WTC11 (cell line): Measurements from ENCODE around the gene TMEFF1. TPM values are rescaled to one million over a fixed set of nuclear protein-coding genes. Genes with fewer than 3 reads are reported as not detected.
A peak's percentile ranks its signal among the peaks of the same experiment; 100 is the strongest.

Source experiments
- ATAC-seq: fragments of 200-7000 bp; cut with Tn5 transposase; 2 replicates; pipeline ENCODE4 v1.10.0; 2021; ENCODE audit warnings: mild to moderate bottlenecking, moderate library complexity
- CTCF ChIA-PET: fragments of 300-600 bp; sonication (Branson Sonifier 250); formaldehyde crosslinking; loops from one replicate; lab custom pipeline; 2021; ENCODE audit warnings: antibody characterized with exemption; lab: Charles Lee
- POLR2A ChIA-PET: fragments of 350-600 bp; sonication (Branson Sonifier 250); formaldehyde crosslinking; loops from one replicate; lab custom pipeline; 2021; ENCODE audit warnings: antibody characterized with exemption; lab: Charles Lee
- DNase-seq: peaks from one replicate; pipeline ENCODE4 v3.0.0; 2021; ENCODE audit warnings: low spot score
- H3K27ac Mint-ChIP-seq: 2 replicates; pipeline ENCODE4 v1.8.0; 2021; ENCODE audit warnings: mixed read lengths
- H3K27me3 Mint-ChIP-seq: 2 replicates; pipeline ENCODE4 v1.8.0; 2021; ENCODE audit warnings: low read depth, mild to moderate bottlenecking, moderate library complexity, mixed read lengths
- H3K36me3 Mint-ChIP-seq: 2 replicates; pipeline ENCODE4 v1.8.0; 2021; ENCODE audit warnings: mixed read lengths
- H3K4me1 Mint-ChIP-seq: 2 replicates; pipeline ENCODE4 v1.8.0; 2022; ENCODE audit warnings: mixed read lengths
- H3K4me3 Mint-ChIP-seq: 2 replicates; pipeline ENCODE4 v1.8.0; 2021; ENCODE audit warnings: mild to moderate bottlenecking, moderate library complexity, mixed read lengths
- H3K9me3 Mint-ChIP-seq: 2 replicates; pipeline ENCODE4 v1.8.0; 2021; ENCODE audit warnings: mixed read lengths
- CBFB ChIP-seq: sonication (generic); formaldehyde crosslinking; IDR thresholded peaks from 2 replicates; pipeline ENCODE4 v1.8.1; 2022; ENCODE audit warnings: mild to moderate bottlenecking, low read depth, missing genetic modification reagents
- E2F1 ChIP-seq: sonication (generic); formaldehyde crosslinking; IDR thresholded peaks from 2 replicates; pipeline ENCODE4 v1.8.0; 2022; ENCODE audit warnings: mild to moderate bottlenecking, missing genetic modification reagents
- E2F4 ChIP-seq: sonication (generic); formaldehyde crosslinking; IDR thresholded peaks from 2 replicates; pipeline ENCODE4 v1.8.1; 2022; ENCODE audit warnings: low read depth, mild to moderate bottlenecking, moderate library complexity, missing genetic modification reagents, borderline replicate concordance
- ELF4 ChIP-seq: sonication (generic); formaldehyde crosslinking; IDR thresholded peaks from 2 replicates; pipeline ENCODE4 v1.8.1; 2022; ENCODE audit warnings: low read depth, mild to moderate bottlenecking, moderate library complexity, missing genetic modification reagents
- FOXJ3 ChIP-seq: sonication (generic); formaldehyde crosslinking; IDR thresholded peaks from 2 replicates; pipeline ENCODE4 v1.9.0; 2021; ENCODE audit warnings: missing genetic modification reagents, mild to moderate bottlenecking, borderline replicate concordance
- FOXP1 ChIP-seq: sonication (generic); formaldehyde crosslinking; IDR thresholded peaks from 2 replicates; pipeline ENCODE4 v1.8.0; 2022; ENCODE audit warnings: missing genetic modification reagents, mild to moderate bottlenecking, moderate library complexity, borderline replicate concordance
- GABPB1 ChIP-seq: sonication (generic); formaldehyde crosslinking; IDR thresholded peaks from 2 replicates; pipeline ENCODE4 v1.8.1; 2023; ENCODE audit warnings: mild to moderate bottlenecking, missing genetic modification reagents
- IRF2 ChIP-seq: sonication (generic); formaldehyde crosslinking; IDR thresholded peaks from 2 replicates; pipeline ENCODE4 v1.8.0; 2022; ENCODE audit warnings: low read depth, missing genetic modification reagents, borderline replicate concordance
- JUN ChIP-seq: sonication (generic); formaldehyde crosslinking; IDR thresholded peaks from 2 replicates; pipeline ENCODE4 v1.8.0; 2023; ENCODE audit warnings: mild to moderate bottlenecking, missing genetic modification reagents
- MYBL2 ChIP-seq: sonication (generic); formaldehyde crosslinking; IDR thresholded peaks from 2 replicates; pipeline ENCODE4 v1.8.1; 2023; ENCODE audit warnings: mild to moderate bottlenecking, moderate library complexity, missing genetic modification reagents
- NFE2L1 ChIP-seq: sonication (generic); formaldehyde crosslinking; IDR thresholded peaks from 2 replicates; pipeline ENCODE4 v1.8.1; 2023; ENCODE audit warnings: missing genetic modification reagents
- NR1H2 ChIP-seq: sonication (generic); formaldehyde crosslinking; IDR thresholded peaks from 2 replicates; pipeline ENCODE4 v1.9.0; 2021; ENCODE audit warnings: mild to moderate bottlenecking, moderate library complexity, missing genetic modification reagents
- OVOL2 ChIP-seq: fragments of 250-450 bp; sonication (Bioruptor Pico); IDR thresholded peaks from 2 replicates; pipeline ENCODE4 v1.9.0; 2021; ENCODE audit warnings: mild to moderate bottlenecking, borderline replicate concordance
- PRDM15 ChIP-seq: sonication (generic); formaldehyde crosslinking; IDR thresholded peaks from 2 replicates; pipeline ENCODE4 v1.8.0; 2022; ENCODE audit warnings: missing genetic modification reagents
- RELA ChIP-seq: sonication (generic); formaldehyde crosslinking; IDR thresholded peaks from 2 replicates; pipeline ENCODE4 v1.8.1; 2022; ENCODE audit warnings: missing genetic modification reagents, mild to moderate bottlenecking, borderline replicate concordance
- SOX15 ChIP-seq: fragments of 250-450 bp; sonication (Bioruptor Pico); IDR thresholded peaks from 2 replicates; pipeline ENCODE4 v1.9.0; 2021; ENCODE audit warnings: mild to moderate bottlenecking
- TP53 ChIP-seq: sonication (generic); formaldehyde crosslinking; IDR thresholded peaks from 2 replicates; pipeline ENCODE4 v1.8.1; 2023; ENCODE audit warnings: mild to moderate bottlenecking, missing genetic modification reagents
- ZNF121 ChIP-seq: sonication (generic); formaldehyde crosslinking; IDR thresholded peaks from 2 replicates; pipeline ENCODE4 v1.8.0; 2023; ENCODE audit warnings: missing genetic modification reagents
- ZNF219 ChIP-seq: sonication (generic); formaldehyde crosslinking; IDR thresholded peaks from 2 replicates; pipeline ENCODE4 v1.8.0; 2023; ENCODE audit warnings: missing genetic modification reagents, mild to moderate bottlenecking, borderline replicate concordance
- ZNF263 ChIP-seq: sonication (generic); formaldehyde crosslinking; IDR thresholded peaks from 2 replicates; pipeline ENCODE4 v1.8.1; 2022; ENCODE audit warnings: low read depth, mild to moderate bottlenecking, moderate library complexity, missing genetic modification reagents
- ZNF317 ChIP-seq: sonication (generic); formaldehyde crosslinking; IDR thresholded peaks from 2 replicates; pipeline ENCODE4 v1.8.1; 2023; ENCODE audit warnings: low read depth, mild to moderate bottlenecking, moderate library complexity, missing genetic modification reagents, borderline replicate concordance
- ZNF396 ChIP-seq: fragments of 250-450 bp; sonication (Bioruptor Pico); IDR thresholded peaks from 2 replicates; pipeline ENCODE4 v1.8.0; 2021; ENCODE audit warnings: mild to moderate bottlenecking, moderate library complexity, borderline replicate concordance
- ZNF416 ChIP-seq: fragments of 250-450 bp; sonication (Bioruptor Pico); IDR thresholded peaks from 2 replicates; pipeline ENCODE4 v1.9.0; 2021; ENCODE audit warnings: mild to moderate bottlenecking, inconsistent platforms
- total RNA-seq: library from RNA; stranded (reverse); gene quantifications from 3 replicates; pipeline ENCODE4 v1.2.3, GENCODE V29; 2021
- TF ChIP-seq, protein P1 (sequence below): fragments of 250-450 bp; sonication (Bioruptor Pico); IDR thresholded peaks from 2 replicates; pipeline ENCODE4 v1.9.0; 2021; ENCODE audit warnings: mild to moderate bottlenecking, borderline replicate concordance

The TMEFF1 gene
- total RNA-seq, 1 experiment from 2014 or later: 62.7 TPM

GRCh38 chr9:100443781-100444768 is 28.9 kb upstream of the TMEFF1 start:
- POLR2A ChIA-PET: no interaction called here
- Mint-ChIP-seq H3K9me3 (no peaks in the 10 kb centered on the region), H3K4me3 (no peak overlapping the region)
- TF ChIP-seq ZNF416 (CRISPR knock-in tag) (no peak), ZNF219 (CRISPR knock-in tag) (no peak), GABPB1 (CRISPR knock-in tag) (peak; percentile 35; the same call in 1 of the 2 replicates), ZNF396 (CRISPR knock-in tag) (no peak), PRDM15 (no peak), CBFB (no peak), NR1H2 (CRISPR knock-in tag) (no peak), E2F1 (no peak)
- TF ChIP-seq, all 79 proteins: peak for 1
- peak overlapping the region; percentile 57; the same call in 1 of the 2 replicates for H3K27ac Mint-ChIP-seq
- CTCF ChIA-PET: no interaction called here
- peaks cover 29% of the 10 kb centered on the region for H3K4me1 Mint-ChIP-seq
- ATAC-seq (no peak), DNase-seq (no peak)
- H3K36me3 Mint-ChIP-seq: peaks cover 5% of the 10 kb centered on the region; the same call in 1 of the 2 replicates
- H3K27me3 Mint-ChIP-seq: no peaks in the 10 kb centered on the region

DNA sequence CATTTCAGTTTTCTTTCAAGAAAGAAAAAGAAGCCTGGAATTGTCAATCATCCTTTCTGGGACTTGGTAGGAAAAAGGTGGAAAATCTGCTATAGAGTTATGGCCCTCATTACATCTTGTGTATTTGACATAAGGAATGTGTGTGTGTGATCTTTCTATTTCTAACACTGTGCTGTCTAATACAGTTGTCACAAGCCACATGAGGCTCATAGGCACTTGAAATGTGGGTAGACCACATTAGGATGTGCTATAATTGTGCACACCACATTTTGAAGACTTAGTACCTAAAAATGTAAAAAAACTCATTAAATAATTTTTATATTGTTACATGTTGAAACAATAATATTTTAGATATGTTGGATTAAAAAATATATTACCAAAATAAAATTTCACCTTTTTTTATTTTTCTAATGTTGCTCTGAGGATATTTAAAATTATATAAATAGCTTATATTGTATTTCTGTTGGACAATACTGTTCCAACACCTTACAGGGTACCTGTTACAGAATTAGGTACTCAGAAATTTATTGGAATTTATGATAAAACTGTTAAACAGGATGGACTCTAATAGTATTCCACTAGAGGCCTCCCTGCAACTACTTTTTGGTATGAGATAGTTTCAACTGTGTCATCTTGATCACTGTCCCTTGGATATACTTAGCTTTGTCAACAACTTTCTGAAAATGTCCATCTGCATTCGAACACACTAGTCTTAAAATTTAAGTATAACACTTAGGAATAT is 27.6 kb upstream of the TMEFF1 start:
- peaks cover 5% of the 10 kb centered on the region for H3K36me3 Mint-ChIP-seq
- H3K4me1 Mint-ChIP-seq: peaks cover 29% of the 10 kb centered on the region
- DNase-seq: no peak
- ChIA-PET CTCF (interaction anchor here (1.0 to 1.3 kb wide), 2 partner anchors 8 to 15 kb away, joined by 3 to 5 read pairs; no protein-coding TSS in a partner anchor), POLR2A (no interaction called here)
- no peaks in the 10 kb centered on the region for H3K9me3 Mint-ChIP-seq
- H3K27me3 Mint-ChIP-seq: no peaks in the 10 kb centered on the region
- ATAC-seq: no peak
- H3K27ac Mint-ChIP-seq: no peak overlapping the region
- no peak overlapping the region for H3K4me3 Mint-ChIP-seq
- no peak for TF ChIP-seq OVOL2 (CRISPR knock-in tag)
- TF ChIP-seq TP53 (CRISPR knock-in tag): no peak
- TF ChIP-seq NFE2L1 (CRISPR knock-in tag): no peak
- TF ChIP-seq ZNF263 (CRISPR knock-in tag): no peak
- TF ChIP-seq RELA: no peak
- TF ChIP-seq ZNF317 (CRISPR knock-in tag): no peak
- no peak for TF ChIP-seq FOXJ3 (CRISPR knock-in tag)
- no peak for TF ChIP-seq ELF4
- no peak for TF ChIP-seq NR1H2 (CRISPR knock-in tag)
- no peak for TF ChIP-seq E2F4 (CRISPR knock-in tag)
- no peak for TF ChIP-seq ZNF121
- TF ChIP-seq FOXP1: no peak
- no peak for TF ChIP-seq MYBL2 (CRISPR knock-in tag)
- TF ChIP-seq SOX15 (CRISPR knock-in tag): no peak
- TF ChIP-seq, protein P1, sequence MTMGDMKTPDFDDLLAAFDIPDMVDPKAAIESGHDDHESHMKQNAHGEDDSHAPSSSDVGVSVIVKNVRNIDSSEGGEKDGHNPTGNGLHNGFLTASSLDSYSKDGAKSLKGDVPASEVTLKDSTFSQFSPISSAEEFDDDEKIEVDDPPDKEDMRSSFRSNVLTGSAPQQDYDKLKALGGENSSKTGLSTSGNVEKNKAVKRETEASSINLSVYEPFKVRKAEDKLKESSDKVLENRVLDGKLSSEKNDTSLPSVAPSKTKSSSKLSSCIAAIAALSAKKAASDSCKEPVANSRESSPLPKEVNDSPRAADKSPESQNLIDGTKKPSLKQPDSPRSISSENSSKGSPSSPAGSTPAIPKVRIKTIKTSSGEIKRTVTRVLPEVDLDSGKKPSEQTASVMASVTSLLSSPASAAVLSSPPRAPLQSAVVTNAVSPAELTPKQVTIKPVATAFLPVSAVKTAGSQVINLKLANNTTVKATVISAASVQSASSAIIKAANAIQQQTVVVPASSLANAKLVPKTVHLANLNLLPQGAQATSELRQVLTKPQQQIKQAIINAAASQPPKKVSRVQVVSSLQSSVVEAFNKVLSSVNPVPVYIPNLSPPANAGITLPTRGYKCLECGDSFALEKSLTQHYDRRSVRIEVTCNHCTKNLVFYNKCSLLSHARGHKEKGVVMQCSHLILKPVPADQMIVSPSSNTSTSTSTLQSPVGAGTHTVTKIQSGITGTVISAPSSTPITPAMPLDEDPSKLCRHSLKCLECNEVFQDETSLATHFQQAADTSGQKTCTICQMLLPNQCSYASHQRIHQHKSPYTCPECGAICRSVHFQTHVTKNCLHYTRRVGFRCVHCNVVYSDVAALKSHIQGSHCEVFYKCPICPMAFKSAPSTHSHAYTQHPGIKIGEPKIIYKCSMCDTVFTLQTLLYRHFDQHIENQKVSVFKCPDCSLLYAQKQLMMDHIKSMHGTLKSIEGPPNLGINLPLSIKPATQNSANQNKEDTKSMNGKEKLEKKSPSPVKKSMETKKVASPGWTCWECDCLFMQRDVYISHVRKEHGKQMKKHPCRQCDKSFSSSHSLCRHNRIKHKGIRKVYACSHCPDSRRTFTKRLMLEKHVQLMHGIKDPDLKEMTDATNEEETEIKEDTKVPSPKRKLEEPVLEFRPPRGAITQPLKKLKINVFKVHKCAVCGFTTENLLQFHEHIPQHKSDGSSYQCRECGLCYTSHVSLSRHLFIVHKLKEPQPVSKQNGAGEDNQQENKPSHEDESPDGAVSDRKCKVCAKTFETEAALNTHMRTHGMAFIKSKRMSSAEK: no peak
- no peak for TF ChIP-seq JUN
- TF ChIP-seq IRF2: no peak
